Activated CD8-positive, alpha-beta memory T cell treated with anti-CD3 and anti-CD28 coated beads, Interleukin-2, amount 10 ng/mL, durations not matched to agents 7 days and 5 days (primary cell): ENCODE data around the gene IFI27L2. TPM values are rescaled to one million over a fixed set of nuclear protein-coding genes. Genes with fewer than 3 reads are reported as not detected.
"Not testable (repeated sequence)": the region's sequence is repeated elsewhere in the genome, so short reads cannot be mapped to it uniquely, and the experiment has no call there.

Experiments
- ATAC-seq: fragments of 150-1000 bp; cut with Tn5 transposase; one replicate; pipeline ENCODE4 v1.10.0; 2021; ENCODE audit warnings: moderate library complexity
- CTCF ChIA-PET: fragments of 350-600 bp; sonication (Branson Sonifier 250); formaldehyde crosslinking; loops from one replicate; lab custom pipeline; 2021; ENCODE audit warnings: antibody characterized with exemption; lab: Charles Lee
- DNase-seq: peaks from one replicate; pipeline ENCODE4 v3.0.0-alpha.2; 2020
- H3K27ac Mint-ChIP-seq: one replicate; pipeline ENCODE4 v1.8.0; 2021; ENCODE audit warnings: mild to moderate bottlenecking, mixed read lengths
- H3K27me3 Mint-ChIP-seq: one replicate; pipeline ENCODE4 v1.8.0; 2021; ENCODE audit warnings: mixed read lengths
- H3K36me3 Mint-ChIP-seq: one replicate; pipeline ENCODE4 v1.8.0; 2021; ENCODE audit warnings: mild to moderate bottlenecking, mixed read lengths
- H3K4me1 Mint-ChIP-seq: one replicate; pipeline ENCODE4 v1.8.0; 2021; ENCODE audit warnings: mixed read lengths
- H3K4me3 Mint-ChIP-seq: one replicate; pipeline ENCODE4 v1.8.0; 2021; ENCODE audit warnings: mild to moderate bottlenecking, moderate library complexity, mixed read lengths
- H3K9me3 Mint-ChIP-seq: one replicate; pipeline ENCODE4 v1.8.0; 2022; ENCODE audit warnings: low read depth, mixed read lengths
- total RNA-seq, 2 experiments: library from RNA; stranded (reverse); gene quantifications; one replicate each; pipeline ENCODE4 v1.2.3, GENCODE V29; 2021

IFI27L2 gene
- total RNA-seq, 2 experiments from 2014 or later, result 95.5 to 112 TPM

DNA sequence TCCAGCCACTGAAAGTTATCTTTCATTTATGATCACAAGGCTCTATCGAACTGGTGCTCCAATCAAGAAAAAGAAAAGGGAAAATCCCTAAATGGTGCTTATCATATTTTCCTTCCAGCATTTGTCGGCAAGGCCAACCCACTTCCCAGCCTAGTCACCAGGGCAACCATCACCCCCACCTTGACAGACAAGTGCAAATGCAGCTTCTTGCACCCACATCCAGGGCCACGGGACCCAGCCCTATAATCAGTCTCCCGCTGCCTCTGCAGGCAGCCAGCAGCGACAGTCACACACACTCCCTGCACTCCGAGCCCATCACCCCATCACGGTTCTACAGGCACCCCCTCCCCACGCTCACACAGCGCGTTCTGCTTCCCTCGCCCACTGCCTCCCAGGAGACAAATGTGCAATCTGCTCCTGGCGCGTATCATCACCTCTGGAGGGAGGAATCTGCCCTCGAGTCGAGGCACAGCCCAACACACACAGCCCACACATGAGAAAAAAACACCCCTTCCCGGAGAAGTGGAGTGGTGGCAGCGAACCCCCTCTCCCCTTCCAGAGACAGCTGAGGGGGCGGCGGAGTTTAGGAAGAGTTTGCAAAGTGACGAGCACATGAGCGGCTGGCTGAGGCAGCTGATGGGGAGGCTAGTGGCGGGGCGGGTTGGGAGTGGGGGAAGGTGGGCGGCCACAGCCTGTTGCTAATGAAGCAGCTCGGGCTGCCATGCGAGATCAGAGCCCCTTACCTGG lies 35.5 kb upstream of the IFI27L2 start:
- H3K4me1 Mint-ChIP-seq, result peaks cover 12% of the 10 kb centered on the region
- no peak overlapping the region for H3K27ac Mint-ChIP-seq
- no peak for DNase-seq
- H3K9me3 Mint-ChIP-seq, result no peaks in the 10 kb centered on the region
- no peaks in the 10 kb centered on the region for H3K36me3 Mint-ChIP-seq
- ATAC-seq, result no peak
- CTCF ChIA-PET, result interaction anchor here (0.8 to 1.4 kb wide), 3 partner anchors 9 to 509 kb away, joined by 3 to 4 read pairs (median 3); partner anchors contain the start of gene PPP4R4
- no peak overlapping the region for H3K4me3 Mint-ChIP-seq
- H3K27me3 Mint-ChIP-seq, result no peaks in the 10 kb centered on the region

DNA sequence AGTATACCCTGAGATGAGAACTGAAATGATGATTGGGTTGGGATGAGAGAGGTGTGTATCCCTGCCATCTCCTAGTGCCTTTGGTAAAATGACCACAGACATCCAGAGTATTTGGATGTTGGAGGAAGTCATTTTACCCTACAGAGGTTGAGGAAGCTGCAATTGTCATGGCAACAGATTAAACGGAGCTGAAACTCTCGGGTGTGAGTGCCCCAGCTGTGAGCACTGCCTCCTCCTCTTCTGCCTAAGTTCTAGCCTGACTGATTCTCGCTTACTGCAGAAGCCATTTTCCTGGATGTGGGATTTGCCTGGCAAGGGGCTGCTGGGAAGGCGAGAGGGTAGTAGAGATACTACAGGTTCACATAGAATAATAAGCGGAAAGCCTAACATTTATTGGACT lies 34.4 kb upstream of the IFI27L2 start:
- no peak for DNase-seq

DNA sequence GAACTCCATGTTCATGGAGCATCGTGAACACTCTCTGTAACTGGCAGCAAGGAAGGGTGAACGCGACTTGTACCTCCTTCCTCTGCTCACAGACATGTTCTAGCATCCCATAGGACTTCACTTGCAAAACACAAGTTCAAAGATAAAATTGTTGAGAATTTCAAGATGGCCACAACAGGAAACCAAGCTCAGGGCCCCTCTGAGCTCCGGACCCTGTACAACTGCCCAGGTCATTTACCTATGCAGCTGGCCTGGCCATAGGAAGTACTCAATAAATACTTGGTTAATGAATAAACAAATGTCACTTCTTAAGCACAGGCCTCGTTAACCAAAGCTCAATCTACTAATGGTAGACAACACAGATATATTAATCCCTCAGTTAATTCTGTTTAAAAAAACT lies 33.1 kb upstream of the IFI27L2 start:
- Mint-ChIP-seq H3K27ac (no peak overlapping the region), H3K4me3 (no peak overlapping the region), H3K36me3 (no peaks in the 10 kb centered on the region), H3K9me3 (no peaks in the 10 kb centered on the region), H3K4me1 (peaks cover 29% of the 10 kb centered on the region), H3K27me3 (no peaks in the 10 kb centered on the region)
- CTCF ChIA-PET, result interaction anchor here (0.6 to 2.8 kb wide), 6 partner anchors 8 to 507 kb away, joined by 4 to 9 read pairs (median 6); no protein-coding TSS in a partner anchor
- DNase-seq (no peak), ATAC-seq (no peak)

More for the DNA sequence above, 34.4 kb upstream of the IFI27L2 start:
- Mint-ChIP-seq H3K36me3 (no peaks in the 10 kb centered on the region), H3K27ac (no peak overlapping the region), H3K9me3 (no peaks in the 10 kb centered on the region), H3K4me3 (no peak overlapping the region), H3K27me3 (no peaks in the 10 kb centered on the region), H3K4me1 (peaks cover 16% of the 10 kb centered on the region)
- no peak for ATAC-seq
- CTCF ChIA-PET, result interaction anchor here (1.4 to 2.8 kb wide), 2 partner anchors 17 to 27 kb away, joined by 4 to 9 read pairs; no protein-coding TSS in a partner anchor

DNA sequence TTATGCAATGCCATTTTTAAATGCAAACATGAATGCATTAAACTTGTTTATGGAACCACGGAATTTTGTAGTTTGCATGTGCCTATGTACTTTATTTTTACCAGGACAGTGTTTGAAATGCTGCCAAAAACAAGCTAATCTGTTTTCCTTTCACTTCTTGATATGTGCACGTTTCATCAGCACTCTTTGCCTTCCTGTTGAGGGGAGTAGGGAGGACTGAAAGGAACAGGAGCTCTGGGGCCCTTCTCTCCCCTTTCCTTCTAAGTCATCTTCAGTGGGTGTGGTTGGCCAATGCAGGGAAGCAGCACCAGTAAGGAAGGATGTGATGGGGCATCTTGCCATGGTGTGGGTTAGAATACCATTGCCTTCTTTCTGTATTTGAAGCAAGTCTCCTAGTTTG lies 32.6 kb upstream of the IFI27L2 start:
- H3K27me3 Mint-ChIP-seq, result peaks cover 2% of the 10 kb centered on the region
- ATAC-seq, result no peak
- H3K27ac Mint-ChIP-seq, result no peak overlapping the region
- peaks cover 29% of the 10 kb centered on the region for H3K4me1 Mint-ChIP-seq
- H3K9me3 Mint-ChIP-seq, result no peaks in the 10 kb centered on the region
- no peak for DNase-seq
- CTCF ChIA-PET, result interaction anchor here (1.0 to 2.8 kb wide), 5 partner anchors 9 to 222 kb away, joined by 4 to 9 read pairs (median 7); no protein-coding TSS in a partner anchor
- no peaks in the 10 kb centered on the region for H3K36me3 Mint-ChIP-seq
- H3K4me3 Mint-ChIP-seq, result no peak overlapping the region

DNA sequence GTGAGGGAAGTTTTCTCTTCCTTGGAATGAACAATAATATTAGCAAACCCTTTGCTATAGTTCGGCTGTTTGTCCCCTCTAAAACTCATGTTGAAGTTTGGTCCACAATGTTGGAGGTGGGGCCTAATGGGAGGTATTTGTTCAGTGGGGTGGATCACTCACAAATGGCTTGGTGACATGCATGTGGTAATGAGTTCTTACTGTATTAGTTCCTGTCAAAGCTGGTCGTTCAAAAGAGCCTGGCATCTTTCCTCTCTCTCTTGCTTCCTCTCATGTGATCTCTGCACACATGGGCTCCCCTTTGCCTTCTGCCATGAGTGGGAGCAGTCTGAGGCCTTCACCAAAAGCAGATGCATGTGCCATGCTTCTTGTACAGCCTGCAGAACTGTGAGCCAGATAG lies 31.7 kb upstream of the IFI27L2 start:
- H3K4me3 Mint-ChIP-seq, result no peak overlapping the region
- ATAC-seq (no peak), DNase-seq (no peak)
- H3K27me3 Mint-ChIP-seq, result peaks cover 2% of the 10 kb centered on the region
- H3K4me1 Mint-ChIP-seq, result peaks cover 29% of the 10 kb centered on the region
- H3K27ac Mint-ChIP-seq, result no peak overlapping the region
- no peaks in the 10 kb centered on the region for H3K9me3 Mint-ChIP-seq
- no peaks in the 10 kb centered on the region for H3K36me3 Mint-ChIP-seq
- CTCF ChIA-PET, result interaction anchor here (1.3 to 1.9 kb wide), 2 partner anchors 19 to 221 kb away, joined by 5 to 7 read pairs; no protein-coding TSS in a partner anchor

DNA sequence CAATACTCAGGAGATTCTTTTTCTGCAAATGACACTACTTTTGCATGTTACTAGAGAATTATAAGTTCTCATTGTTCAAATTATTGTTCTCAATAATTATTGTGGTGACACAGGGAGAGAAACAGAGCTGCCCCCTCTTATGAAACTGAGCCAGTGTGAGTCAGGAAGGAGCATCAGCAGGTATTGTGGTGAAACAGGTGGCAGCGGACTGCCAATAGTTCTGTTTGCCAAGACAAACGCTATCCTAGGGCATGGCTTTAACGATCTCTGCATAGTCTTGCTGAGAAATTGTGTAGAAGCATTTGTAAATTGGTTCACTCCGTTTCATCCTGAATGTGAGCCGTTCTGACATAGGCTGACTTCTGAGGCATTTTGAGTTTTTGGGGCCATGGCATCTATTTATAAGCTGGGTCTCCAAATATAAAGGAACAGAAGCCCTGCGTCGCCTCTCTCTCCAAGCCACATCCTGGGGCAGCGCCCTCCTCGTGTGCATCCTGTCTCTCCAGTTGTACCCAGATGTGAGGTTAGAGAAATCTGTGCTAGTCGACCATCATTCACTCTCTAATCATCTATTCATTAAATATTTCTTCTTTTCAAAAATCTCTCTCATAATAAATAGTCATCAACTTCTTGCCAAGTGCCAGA lies 29.0 kb upstream of the IFI27L2 start:
- Mint-ChIP-seq H3K27me3 (peaks cover 5% of the 10 kb centered on the region), H3K4me3 (no peak overlapping the region), H3K4me1 (peaks cover 29% of the 10 kb centered on the region), H3K9me3 (no peaks in the 10 kb centered on the region), H3K36me3 (no peaks in the 10 kb centered on the region), H3K27ac (peak overlapping the region; percentile 56)
- DNase-seq (peak; percentile 64), ATAC-seq (peak; percentile 74)
- CTCF ChIA-PET, result interaction anchor here (1.8 to 2.2 kb wide), 3 partner anchors 16 to 22 kb away, joined by 5 to 9 read pairs (median 6); no protein-coding TSS in a partner anchor

DNA sequence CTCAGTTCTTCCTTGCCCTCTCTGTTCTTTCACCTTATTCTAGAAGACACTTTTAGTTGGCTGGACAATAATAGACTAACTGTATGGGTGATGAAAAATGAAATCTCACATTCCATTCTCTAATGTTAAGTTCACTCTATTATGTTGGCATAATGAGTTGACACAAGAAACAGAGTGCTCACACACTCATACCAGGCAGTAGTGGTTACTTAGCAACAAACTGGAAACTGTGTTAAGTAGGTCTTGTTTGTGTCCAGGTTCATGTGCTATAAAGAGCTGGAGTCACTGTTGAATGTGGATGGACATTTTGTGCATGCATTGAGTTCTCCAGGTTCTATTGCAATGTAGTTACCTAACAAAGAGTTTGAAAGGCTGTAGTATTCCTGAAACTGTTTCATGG lies 27.8 kb upstream of the IFI27L2 start:
- Mint-ChIP-seq H3K27me3 (peaks cover 10% of the 10 kb centered on the region), H3K27ac (no peak overlapping the region), H3K36me3 (no peaks in the 10 kb centered on the region), H3K9me3 (no peaks in the 10 kb centered on the region), H3K4me1 (peaks cover 27% of the 10 kb centered on the region), H3K4me3 (no peak overlapping the region)
- ATAC-seq (no peak), DNase-seq (no peak)
- CTCF ChIA-PET, result interaction anchor here (1.8 to 2.2 kb wide), 3 partner anchors 14 to 23 kb away, joined by 5 to 9 read pairs (median 6); no protein-coding TSS in a partner anchor

DNA sequence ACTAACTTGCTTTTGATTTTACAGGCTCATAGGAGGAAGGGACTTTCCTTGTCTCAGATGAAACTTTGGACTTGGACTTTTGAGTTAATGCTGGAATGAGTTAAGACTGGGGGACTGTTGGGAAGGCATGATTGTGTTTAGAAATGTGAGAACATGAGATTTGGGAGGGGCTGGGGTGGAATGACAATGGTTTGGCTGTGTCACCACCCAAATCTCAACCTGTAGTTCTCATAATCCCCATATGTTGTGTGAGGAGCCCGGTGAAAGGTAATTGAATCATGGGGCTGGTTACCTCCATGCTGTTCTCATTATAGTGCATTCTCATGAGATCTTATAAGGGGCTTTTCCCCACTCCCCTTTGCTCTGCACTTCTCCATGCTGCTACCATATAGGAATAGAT lies 26.7 kb upstream of the IFI27L2 start:
- H3K4me3 Mint-ChIP-seq, DNase-seq: not testable (repeated sequence)
- CTCF ChIA-PET, result interaction anchor here (1.0 to 1.3 kb wide), 2 partner anchors 15 to 20 kb away, joined by 3 to 4 read pairs; no protein-coding TSS in a partner anchor

DNA sequence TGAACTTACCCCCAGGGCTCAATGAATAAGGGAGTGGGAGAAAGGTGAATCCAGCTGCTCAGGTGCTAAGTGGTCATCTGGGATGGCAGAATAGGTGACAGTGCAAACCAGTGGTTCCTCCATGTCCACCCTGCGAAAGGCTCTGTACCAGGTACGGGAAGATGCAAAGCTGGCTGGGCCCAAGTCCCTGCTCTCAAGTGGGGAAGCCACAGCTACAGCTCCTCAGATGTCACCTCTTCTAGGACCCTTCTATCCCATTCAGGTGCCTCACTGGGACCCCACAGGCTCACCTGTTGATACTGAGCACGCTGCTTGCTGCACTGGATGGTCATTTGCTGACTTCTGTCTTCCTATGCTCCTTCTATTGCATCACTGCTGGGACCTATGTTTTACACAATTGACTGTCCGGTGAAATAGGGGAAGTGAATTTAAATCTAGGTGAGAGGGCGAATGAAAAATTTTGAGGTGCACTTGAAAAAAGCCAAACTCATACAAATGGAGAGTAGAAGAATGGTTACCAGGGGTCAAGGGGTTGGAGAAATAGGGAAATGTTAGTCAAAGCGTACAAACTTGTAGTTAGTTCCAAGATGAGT lies 24.4 kb upstream of the IFI27L2 start:
- Mint-ChIP-seq H3K9me3 (no peaks in the 10 kb centered on the region), H3K27me3 (peaks cover 27% of the 10 kb centered on the region), H3K4me3 (no peak overlapping the region), H3K36me3 (no peaks in the 10 kb centered on the region), H3K4me1 (peaks cover 13% of the 10 kb centered on the region), H3K27ac (no peak overlapping the region)
- no peak for ATAC-seq
- no peak for DNase-seq
- CTCF ChIA-PET, result interaction anchor here (1.6 kb wide), 1 partner anchor 17 kb away, joined by 4 read pairs; no protein-coding TSS in a partner anchor

More for the DNA sequence above, 26.7 kb upstream of the IFI27L2 start:
- ATAC-seq, H3K9me3 Mint-ChIP-seq, H3K27ac Mint-ChIP-seq, H3K36me3 Mint-ChIP-seq: not testable (repeated sequence)
- peaks cover 19% of the 10 kb centered on the region for H3K4me1 Mint-ChIP-seq
- H3K27me3 Mint-ChIP-seq, result peaks cover 13% of the 10 kb centered on the region

DNA sequence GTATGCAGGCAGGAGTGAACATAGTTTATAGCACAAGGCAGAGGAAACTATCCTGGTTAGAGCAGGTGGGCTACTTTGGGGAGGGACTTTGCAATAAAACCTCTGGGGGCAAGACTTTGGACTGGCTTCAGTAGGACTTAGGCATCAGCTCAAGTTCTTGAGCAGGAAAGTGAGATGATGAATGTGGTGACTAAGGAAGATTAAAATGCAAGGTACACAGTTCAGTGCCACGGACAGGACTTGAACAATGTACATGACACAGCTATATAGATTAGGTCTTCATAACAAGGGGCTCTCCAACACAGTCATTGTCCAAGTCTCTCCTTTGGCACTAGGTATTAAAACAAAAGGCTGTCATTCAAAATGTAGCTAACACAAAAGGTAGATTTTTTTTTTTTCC lies 23.3 kb upstream of the IFI27L2 start:
- peaks cover 2% of the 10 kb centered on the region for H3K4me1 Mint-ChIP-seq
- DNase-seq (no peak), ATAC-seq (no peak)
- H3K27me3 Mint-ChIP-seq, result peaks cover 33% of the 10 kb centered on the region
- no peak overlapping the region for H3K27ac Mint-ChIP-seq
- CTCF ChIA-PET, result interaction anchor here (0.9 to 1.6 kb wide), 3 partner anchors 12 to 20 kb away, joined by 3 to 4 read pairs (median 3); no protein-coding TSS in a partner anchor
- H3K4me3 Mint-ChIP-seq, result no peak overlapping the region
- no peaks in the 10 kb centered on the region for H3K9me3 Mint-ChIP-seq
- no peaks in the 10 kb centered on the region for H3K36me3 Mint-ChIP-seq

DNA sequence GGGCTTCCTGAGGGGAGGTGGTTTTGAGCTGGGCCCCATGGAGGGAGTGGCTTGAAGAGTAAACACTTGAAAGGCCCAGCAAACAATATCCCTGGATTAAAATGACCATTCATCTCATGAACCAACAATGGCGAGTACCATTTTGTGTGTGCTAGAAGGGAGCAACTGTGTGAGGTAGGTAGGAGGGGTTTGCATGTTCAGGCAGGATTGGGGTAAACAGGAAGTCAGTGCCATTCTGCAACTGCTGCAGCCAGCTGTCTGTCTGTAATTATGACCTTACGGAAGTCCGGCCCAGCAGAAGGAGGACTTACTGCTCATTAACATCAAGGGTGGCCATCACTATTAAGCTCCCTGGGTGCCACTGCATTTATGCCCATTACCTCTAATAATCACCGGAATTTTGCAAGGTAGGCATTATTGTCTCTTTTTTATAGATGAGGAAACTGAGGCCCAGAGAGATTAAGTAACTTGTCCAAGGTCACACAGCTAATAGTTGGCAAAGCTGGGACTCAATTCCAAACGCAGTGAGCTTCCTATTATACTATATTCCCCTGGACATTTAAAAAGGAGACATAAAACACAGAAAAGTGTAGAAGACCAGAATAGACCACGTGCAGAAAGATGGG lies 16.6 kb upstream of the IFI27L2 start:
- no peak overlapping the region for H3K4me3 Mint-ChIP-seq
- no peak overlapping the region for H3K27ac Mint-ChIP-seq
- DNase-seq, result no peak
- H3K9me3 Mint-ChIP-seq, result no peaks in the 10 kb centered on the region
- peaks cover 19% of the 10 kb centered on the region for H3K27me3 Mint-ChIP-seq
- no peak for ATAC-seq
- CTCF ChIA-PET, result interaction anchor here (1.3 to 2.4 kb wide), 3 partner anchors 9 to 206 kb away, joined by 5 to 17 read pairs (median 6); no protein-coding TSS in a partner anchor
- no peaks in the 10 kb centered on the region for H3K36me3 Mint-ChIP-seq
- H3K4me1 Mint-ChIP-seq, result peaks cover 25% of the 10 kb centered on the region

DNA sequence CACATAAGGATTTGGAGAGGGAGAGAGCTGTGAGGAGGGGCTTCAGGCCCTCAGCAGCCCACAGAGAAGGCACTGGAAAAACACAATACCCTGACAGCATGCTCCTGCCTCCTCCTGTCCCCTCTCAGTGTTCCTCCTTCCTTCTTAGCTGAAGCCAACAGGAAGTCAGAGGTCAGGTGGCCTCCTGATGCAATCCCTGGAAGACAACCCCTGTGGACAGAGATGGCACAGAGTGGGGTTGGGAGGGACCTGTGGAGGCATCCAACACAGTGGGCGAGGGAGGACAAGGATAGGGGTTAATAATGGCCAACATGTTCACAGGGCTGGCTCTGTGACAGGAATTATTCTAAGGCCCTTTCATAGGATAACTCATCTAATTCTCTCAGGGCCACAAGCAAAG lies 15.4 kb upstream of the IFI27L2 start:
- H3K4me1 Mint-ChIP-seq, result peaks cover 25% of the 10 kb centered on the region
- no peaks in the 10 kb centered on the region for H3K9me3 Mint-ChIP-seq
- no peak overlapping the region for H3K27ac Mint-ChIP-seq
- H3K36me3 Mint-ChIP-seq, result no peaks in the 10 kb centered on the region
- CTCF ChIA-PET, result interaction anchor here (0.6 to 5.3 kb wide), 3 partner anchors 8 to 945 kb away, joined by 3 to 58 read pairs (median 17); partner anchors contain the start of gene IFI27L2
- peaks cover 14% of the 10 kb centered on the region for H3K27me3 Mint-ChIP-seq
- ATAC-seq, result no peak
- H3K4me3 Mint-ChIP-seq, result no peak overlapping the region
- no peak for DNase-seq
